ENCODE results near the gene BAZ1B. TPM values are rescaled to one million over a fixed set of nuclear protein-coding genes. Genes with fewer than 3 reads are reported as not detected.

The BAZ1B gene
- total and polyA plus RNA-seq, 9 of the 15 experiments (the other 6 are each of a cell fraction or from before 2014, with no cell fraction given), result 15.0 to 134 (median 79.5) TPM

- TF ChIP-seq HMGXB4 (CRISPR knock-in tag; IDR thresholded peaks at IDR 0.05) (no peak), KDM1A (IDR thresholded peaks at IDR 0.05) (peak; percentile 66 to 86), XRCC5 (IDR thresholded peaks at IDR 0.05; ENCODE audit: low read depth, low read length) (peak; percentile 28; the same call in 1 of the 2 replicates), MAFK (IDR thresholded peaks at IDR 0.05; ENCODE audit: low read length) (no peak), ZNF318 (IDR thresholded peaks at IDR 0.05; ENCODE audit: borderline replicate concordance in 1 of 2, low read depth in 1 of 2) (no peak), ZNF75A (CRISPR knock-in tag; IDR thresholded peaks at IDR 0.05) (no peak), THRAP3 (IDR thresholded peaks at IDR 0.05; ENCODE audit: borderline replicate concordance) (no peak), CHD4 (IDR thresholded peaks at IDR 0.05; ENCODE audit: insufficient read depth, insufficient replicate concordance, low read depth, low read length, poor library complexity, severe bottlenecking) (no peak), GABPB1 (CRISPR knock-in tag; IDR thresholded peaks at IDR 0.05) (peak; percentile 63), HEY1 (CRISPR knock-in tag; IDR thresholded peaks at IDR 0.05; ENCODE audit: borderline replicate concordance) (no peak), ZNF778 (CRISPR knock-in tag; IDR thresholded peaks at IDR 0.05) (no peak), ZNF561 (CRISPR knock-in tag; conservative IDR thresholded peaks at IDR 0.05) (no peak), PKNOX1 (IDR thresholded peaks at IDR 0.05) (no peak), ZNF512 (tag; IDR thresholded peaks at IDR 0.05) (no peak)
These were observed 35.5 kb upstream of the BAZ1B start, which contains the start of gene BCL7B (continued) for GRCh38 chr7:73557397-73558257.
